GM12878 (cell line): ENCODE data around the gene PRKCZ. TPM values are rescaled to one million over a fixed set of nuclear protein-coding genes. Genes with fewer than 3 reads are reported as not detected.
A peak's percentile ranks its signal among the peaks of the same experiment; 100 is the strongest.
"Not testable (repeated sequence)": the region's sequence is repeated elsewhere in the genome, so short reads cannot be mapped to it uniquely, and the experiment has no call there.

Experiments used
- ATAC-seq: fragments of 200-7000 bp; cut with Tn5 transposase; 3 replicates; pipeline ENCODE4 v1.9.1; 2020; ENCODE audit warnings: mild to moderate bottlenecking, moderate library complexity
- BruUV-seq: library from RNA; stranded (reverse); fragments of 400-500 nt; replicated peaks from 2 replicates; lab custom pipeline; 2021; lab: Mats Ljungman, UMichigan
- CTCF ChIA-PET: fragments of 300-600 bp; sonication (Branson Sonifier 250); formaldehyde crosslinking; extraction: SDS; loops from one replicate; lab custom pipeline; 2021; ENCODE audit warnings: inconsistent platforms; lab: Yijun Ruan, JAX
- POLR2A ChIA-PET: fragments of 350-600 bp; formaldehyde crosslinking; extraction: SDS; loops from one replicate; lab custom pipeline; 2021; ENCODE audit warnings: inconsistent platforms; lab: Charles Lee
- RAD21 ChIA-PET: fragments of 300-600 bp; sonication (Branson Sonifier 250); formaldehyde crosslinking; loops from one replicate; lab custom pipeline; 2023; ENCODE audit warnings: antibody characterized with exemption; ENCODE audit not compliant: unreplicated experiment; lab: Charles Lee
- SMC1A ChIA-PET: fragments of 300-600 bp; sonication (Branson Sonifier 250); formaldehyde crosslinking; loops from one replicate; lab custom pipeline; 2023; ENCODE audit not compliant: unreplicated experiment, uncharacterized antibody; lab: Charles Lee
- DNase-seq: peaks from one replicate; pipeline ENCODE4 v3.0.0-alpha.2; 2011; ENCODE audit warnings: low read depth, low spot score
- FAIRE-seq: peaks from 3 replicates; lab custom pipeline; 2011; peaks lifted over from hg19 to GRCh38; lab: Jason Lieb, UNC
- H2AFZ ChIP-seq: 2 replicates; pipeline ENCODE4 v1.6.0; 2011; ENCODE audit warnings: low read depth, low read length, control low read depth; ENCODE audit not compliant: control insufficient read depth
- H3K27ac ChIP-seq: 2 replicates; pipeline ENCODE4 v1.5.1; 2011; ENCODE audit warnings: control low read depth; ENCODE audit not compliant: control insufficient read depth, insufficient read depth
- H3K27me3 ChIP-seq, 2 experiments: replicated peaks in 1 of 2; 2 replicates each; pipeline versions ENCODE4 v1.6.0 to v1.6.1; 2011; ENCODE audit warnings: low read length in 1 of 2; ENCODE audit not compliant: control insufficient read depth in 2 of 2, insufficient read depth in 2 of 2
- H3K36me3 ChIP-seq, 2 experiments: 2 replicates each; pipeline ENCODE4 v1.5.1; 2011; ENCODE audit warnings: low read length in 1 of 2; ENCODE audit not compliant: control insufficient read depth in 2 of 2, insufficient read depth in 2 of 2
- H3K4me1 ChIP-seq: 2 replicates; pipeline ENCODE4 v1.6.1; 2011; ENCODE audit warnings: mild to moderate bottlenecking, low read length, moderate library complexity, mixed read lengths; ENCODE audit not compliant: control insufficient read depth, insufficient read depth
- H3K4me2 ChIP-seq: 2 replicates; pipeline ENCODE4 v1.6.0; 2011; ENCODE audit warnings: control low read depth; ENCODE audit not compliant: control insufficient read depth, insufficient read depth
- H3K4me3 ChIP-seq: fragments of 200-600 bp; sonication (generic); 2 replicates; pipeline ENCODE4 v1.5.1; 2016
- H3K79me2 ChIP-seq: 2 replicates; pipeline ENCODE4 v1.6.0; 2011; ENCODE audit warnings: low read length; ENCODE audit not compliant: control insufficient read depth, insufficient read depth
- H3K9ac ChIP-seq: 2 replicates; pipeline ENCODE4 v1.8.0; 2011; ENCODE audit warnings: low read length, control low read depth, mixed read lengths; ENCODE audit not compliant: control insufficient read depth, insufficient read depth
- H3K9me3 ChIP-seq: replicated peaks from 3 replicates; pipeline ENCODE4 v1.5.1; 2011; ENCODE audit warnings: mild to moderate bottlenecking, low read length; ENCODE audit not compliant: control insufficient read depth, insufficient read depth
- H4K20me1 ChIP-seq: 2 replicates; pipeline ENCODE4 v1.6.0; 2011; ENCODE audit not compliant: control insufficient read depth, insufficient read depth
- BHLHE40 ChIP-seq, 2 experiments: fragments of 450-650 bp in 1 of 2; IDR thresholded peaks; 2 replicates each; pipeline ENCODE4 v1.6.1; 2011 to 2017; ENCODE audit warnings: low read depth in 2 of 2, borderline replicate concordance in 1 of 2, improper control_type of control experiment in 1 of 2, low read length in 1 of 2, mild to moderate bottlenecking in 1 of 2
- CBX3 ChIP-seq: fragments of 200-600 bp; sonication (generic); IDR thresholded peaks from 2 replicates; pipeline ENCODE4 v1.6.1; 2016; ENCODE audit warnings: low read depth, borderline replicate concordance
- ETV6 ChIP-seq, 2 experiments: fragments of 450-650 bp in 1 of 2; IDR thresholded peaks in 1 of 2; conservative IDR thresholded peaks in 1 of 2; 2 replicates each; pipeline ENCODE4 v1.6.1; 2014; ENCODE audit warnings: antibody characterized with exemption in 1 of 2, borderline replicate concordance in 1 of 2, low read depth in 1 of 2, mild to moderate bottlenecking in 1 of 2, moderate library complexity in 1 of 2
- MEF2A ChIP-seq: IDR thresholded peaks from 2 replicates; pipeline ENCODE4 v1.6.1; 2011; ENCODE audit warnings: low read depth, mild to moderate bottlenecking, low read length, moderate library complexity; ENCODE audit not compliant: insufficient read depth
- MTA3 ChIP-seq: IDR thresholded peaks from 2 replicates; pipeline ENCODE4 v1.6.1; 2012; ENCODE audit warnings: low read length, inconsistent platforms, borderline replicate concordance
- POLR2AphosphoS2 ChIP-seq: IDR thresholded peaks from 2 replicates; pipeline ENCODE4 v1.6.1; 2011; ENCODE audit warnings: low read depth, mild to moderate bottlenecking, low read length, improper control_type of control experiment, moderate library complexity
- STAT3 ChIP-seq: IDR thresholded peaks from 2 replicates; pipeline ENCODE4 v1.6.1; 2011; ENCODE audit warnings: low read depth, low read length, improper control_type of control experiment
- TBL1XR1 ChIP-seq: IDR thresholded peaks from 2 replicates; pipeline ENCODE4 v1.6.1; 2012; ENCODE audit warnings: low read depth, low read length, improper control_type of control experiment
- WGBS: methylation state at CpG from one replicate; pipeline ENCODE4 v1.1.6; 2016; ENCODE audit warnings: low lambda C conversion rate; ENCODE audit not compliant: insufficient replicate concordance, insufficient coverage; ENCODE audit errors: missing lambda C conversion rate; 5-methylcytosine and 5-hydroxymethylcytosine counted together
- in situ Hi-C: fragments of 300-500 bp; cut with MboI; formaldehyde crosslinking; loops from 9 replicates; pipeline ENCODE4 v1.14.3; 2018; ENCODE audit warnings: mixed read lengths
- intact Hi-C: fragments of 100-400 bp; cut with micrococcal nuclease; formaldehyde crosslinking; loops from one replicate; pipeline ENCODE4 v1.14.2; 2022; ENCODE audit not compliant: unreplicated experiment
- polyA plus RNA-seq, 11 experiments: library from polyadenylated mRNA; depleted of rRNA in 4 of 11; unstranded in 6 of 11; stranded (reverse) in 5 of 11; fragments of >200 nt; fragmentation: Nextera tagmentation in 4 of 11; fragmentation: Illumina TruSeq in 1 of 11; extraction: Ambion mirVana in 4 of 11; extraction: Trizol in 1 of 11; gene quantifications; 1 replicate in 1 of 11; 2 replicates in 10 of 11; pipeline versions ENCODE4 v1.2.1 to v1.2.3, GENCODE V29; 2011 to 2016; ENCODE audit warnings: inconsistent platforms in 2 of 11, missing spikeins in 2 of 11, low read depth in 1 of 11
- total RNA-seq, 4 experiments: library from RNA; depleted of rRNA in 3 of 4; stranded (reverse); fragments of >200 nt in 3 of 4; fragmentation: Illumina TruSeq in 1 of 4; extraction: Trizol in 1 of 4; gene quantifications; 2 replicates each; pipeline versions ENCODE4 v1.2.1 to v1.2.3, GENCODE V29; 2013 to 2021

Gene PRKCZ
- total and polyA plus RNA-seq, 10 of the 15 experiments (the other 5 are each of a cell fraction or from before 2014, with no cell fraction given): 0.05 to 1.9 (median 0.64) TPM; not detected in 1

DNA sequence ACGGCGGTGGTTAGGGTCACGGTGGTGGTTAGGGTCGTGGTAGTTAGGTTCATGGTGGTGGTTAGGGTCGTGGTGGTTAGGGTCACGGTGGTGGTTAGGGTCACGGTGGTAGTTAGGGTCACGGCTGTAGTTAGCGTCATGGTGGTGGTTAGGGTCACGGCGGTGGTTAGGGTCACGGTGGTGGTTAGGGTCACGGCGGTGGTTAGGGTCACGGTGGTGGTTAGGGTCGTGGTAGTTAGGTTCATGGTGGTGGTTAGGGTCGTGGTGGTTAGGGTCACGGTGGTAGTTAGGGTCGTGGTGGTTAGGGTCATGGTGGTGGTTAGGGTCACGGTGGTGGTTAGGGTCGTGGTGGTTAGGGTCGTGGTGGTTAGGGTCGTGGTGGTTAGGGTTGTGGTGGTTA, 71.6 kb downstream of the PRKCZ start:
- DNase-seq, H3K27ac ChIP-seq, BruUV-seq, H3K4me2 ChIP-seq, H3K27me3 ChIP-seq, H3K36me3 ChIP-seq, H3K9me3 ChIP-seq, POLR2A ChIA-PET, SMC1A ChIA-PET, H4K20me1 ChIP-seq, H3K4me1 ChIP-seq, ATAC-seq, H3K79me2 ChIP-seq, intact Hi-C loops, RAD21 ChIA-PET, H3K9ac ChIP-seq, H2AFZ ChIP-seq, CTCF ChIA-PET, H3K4me3 ChIP-seq, in situ Hi-C loops: not testable (repeated sequence)
- peak; percentile 97 for FAIRE-seq
- 40% methylated on average over 11 of the region's 23 CpGs for WGBS

GRCh38 chr1:2124446-2125198, 74.4 kb downstream of the PRKCZ start:
- Histone ChIP-seq H3K9ac (no peak overlapping the region), H4K20me1 (no peaks in the 10 kb centered on the region), H3K36me3 (no peaks in the 10 kb centered on the region), H3K9me3 (no peaks in the 10 kb centered on the region; the same call in 2 of the 3 replicates), H3K27me3 (no peaks in the 10 kb centered on the region), H2AFZ (no peak overlapping the region), H3K79me2 (no peaks in the 10 kb centered on the region), H3K4me1 (peaks cover 7% of the 10 kb centered on the region), H3K4me3 (no peak overlapping the region), H3K27ac (no peak overlapping the region), H3K4me2 (no peak overlapping the region)
- ChIA-PET SMC1A (no interaction called here), RAD21 (no interaction called here), POLR2A (interaction anchor here (0.6 kb wide), 1 partner anchor 103 kb away, joined by 3 read pairs; no protein-coding TSS in a partner anchor), CTCF (no interaction called here)
- 92% methylated on average over 31 of the region's 31 CpGs for WGBS
- no peak for DNase-seq
- in situ Hi-C loops: no loop called here
- FAIRE-seq: no peak
- intact Hi-C loops: no loop called here
- no peak for ATAC-seq
- no peak for TF ChIP-seq MTA3
- no peak for TF ChIP-seq STAT3
- no peak for TF ChIP-seq BHLHE40 (IDR thresholded peaks at IDR 0.05; ENCODE audit: borderline replicate concordance in 1 of 2, low read depth in 2 of 2, low read length in 1 of 2)
- no peak for TF ChIP-seq ETV6 (conservative IDR thresholded peaks at IDR 0.05 in 1 of 2, IDR thresholded peaks at IDR 0.05 in 1 of 2; ENCODE audit: borderline replicate concordance in 1 of 2, low read depth in 1 of 2)
- TF ChIP-seq MEF2A: no peak
- TF ChIP-seq CBX3: no peak
- no peak for TF ChIP-seq POLR2AphosphoS2
- TF ChIP-seq TBL1XR1: no peak
- no TSS peak for BruUV-seq
